DLD1 (cell line): Measurements from ENCODE around the gene ORC2.
"Not testable (repeated sequence)": the region's sequence is repeated elsewhere in the genome, so short reads cannot be mapped to it uniquely, and the experiment has no call there.

ENCODE experiments used
- in situ Hi-C: cut with HindIII; loops from 2 replicates; pipeline ENCODE4 v1.10.0; 2017; ENCODE audit warnings: low sequenced_read_pairs

Gene ORC2

DNA sequence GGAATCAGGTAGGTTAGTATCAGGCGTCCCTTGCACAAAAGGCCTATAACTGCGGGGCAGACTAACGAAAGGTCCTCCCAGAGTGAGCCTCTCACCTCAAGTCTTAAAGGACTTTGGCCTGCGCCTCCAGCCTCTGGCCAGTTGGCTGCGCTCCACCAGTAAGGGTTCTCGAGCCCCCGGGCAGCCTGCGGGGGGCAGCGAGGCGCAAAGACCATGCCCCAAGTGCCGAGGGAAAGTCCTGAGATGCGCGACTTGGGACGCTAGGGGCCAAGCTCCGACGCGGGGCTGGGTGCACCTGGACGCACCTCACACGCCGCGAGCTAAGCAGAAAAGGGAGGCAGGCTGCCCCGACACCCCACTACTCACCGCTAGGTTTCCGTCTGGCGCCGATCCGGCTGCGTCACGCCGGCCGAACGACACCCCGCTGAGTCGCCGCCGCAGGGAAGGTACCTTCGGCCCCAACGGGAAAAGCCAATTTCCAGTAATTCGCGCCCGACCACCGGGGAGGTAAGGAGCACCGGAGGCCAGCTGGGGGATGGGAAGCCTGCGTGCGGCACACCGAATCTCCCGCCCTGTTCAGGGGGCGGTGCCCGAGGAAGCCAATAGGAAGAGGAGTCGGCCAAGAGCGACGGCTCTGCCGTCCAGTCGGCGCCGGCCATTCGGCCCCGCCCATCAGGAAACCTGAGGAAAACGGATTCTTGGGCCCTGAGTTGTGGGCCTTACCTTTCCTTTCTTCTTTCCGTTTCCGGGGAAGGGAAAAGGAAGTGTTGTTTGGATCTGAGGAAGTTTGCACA is at the start of gene ORC2:
ORC2 (minus strand) TSS at position 537 of the 794 bp plus-strand sequence. CDS start 5,537 bp downstream, outside the sequence.
- in situ Hi-C loops, result no loop called here

DNA sequence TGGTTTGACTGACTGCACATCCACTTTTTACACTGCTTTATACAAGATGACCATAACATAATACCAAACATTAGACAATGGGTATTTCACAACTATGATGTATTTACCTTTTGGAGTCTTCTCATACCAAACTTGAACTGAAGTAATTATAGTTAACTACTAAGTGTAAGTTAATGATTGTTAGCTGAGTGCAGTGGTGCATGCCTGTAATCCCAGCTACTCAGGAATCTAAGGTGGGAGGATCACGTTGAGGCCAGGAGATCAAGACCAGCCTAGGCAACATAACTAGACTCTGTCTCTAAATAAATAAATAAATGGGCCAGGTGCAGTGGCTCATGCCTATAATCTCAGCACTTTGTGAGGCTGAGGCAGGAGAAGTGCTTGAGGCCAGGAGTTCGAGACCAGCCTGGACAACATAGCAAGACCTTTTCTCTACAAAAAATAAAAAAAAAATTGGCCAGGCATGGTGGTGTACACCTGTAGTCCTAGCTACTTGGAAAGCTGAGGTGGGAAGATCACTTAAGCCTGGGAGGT is 44.9 kb upstream of the ORC2 start:
- in situ Hi-C loops, result no loop called here

DNA sequence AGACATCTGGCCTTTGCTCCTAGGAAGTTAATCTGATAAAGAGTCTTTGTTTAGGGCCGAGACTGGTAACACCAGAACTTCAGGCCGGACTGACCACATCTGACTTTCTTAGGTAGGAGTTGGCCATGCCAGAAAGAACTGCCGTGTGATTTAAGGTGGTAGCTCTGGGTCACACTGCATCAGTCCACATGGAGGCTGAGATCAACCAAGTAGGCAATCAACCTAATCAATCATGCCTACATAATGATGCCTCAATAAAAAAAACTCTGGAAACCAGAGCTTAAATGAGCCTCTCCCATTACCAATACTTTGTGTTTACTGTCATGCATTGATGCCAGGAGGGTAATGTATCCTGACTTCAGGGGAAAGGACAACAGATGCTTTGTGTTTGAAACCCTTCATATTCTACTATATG is 44.1 kb upstream of the ORC2 start:
- in situ Hi-C loops, result no loop called here

DNA sequence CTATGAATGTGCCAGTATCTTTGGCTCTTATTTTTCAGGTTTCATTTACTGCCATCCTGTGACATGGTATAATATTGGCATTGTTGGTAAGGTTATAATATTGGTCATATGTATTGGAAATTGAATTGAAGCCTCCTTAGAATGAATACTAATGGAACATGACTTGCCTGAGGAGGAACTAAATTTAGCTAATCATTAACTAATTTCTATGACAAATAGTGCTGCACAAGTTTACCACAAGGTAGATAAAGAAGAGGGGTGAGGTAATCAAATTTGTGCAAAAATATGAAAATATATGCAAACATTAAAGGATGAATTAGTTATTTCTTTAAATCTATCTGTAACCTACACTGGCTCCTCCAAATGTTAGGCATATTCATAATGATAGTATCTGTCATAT is 43.2 kb upstream of the ORC2 start:
- in situ Hi-C loops, result no loop called here

DNA sequence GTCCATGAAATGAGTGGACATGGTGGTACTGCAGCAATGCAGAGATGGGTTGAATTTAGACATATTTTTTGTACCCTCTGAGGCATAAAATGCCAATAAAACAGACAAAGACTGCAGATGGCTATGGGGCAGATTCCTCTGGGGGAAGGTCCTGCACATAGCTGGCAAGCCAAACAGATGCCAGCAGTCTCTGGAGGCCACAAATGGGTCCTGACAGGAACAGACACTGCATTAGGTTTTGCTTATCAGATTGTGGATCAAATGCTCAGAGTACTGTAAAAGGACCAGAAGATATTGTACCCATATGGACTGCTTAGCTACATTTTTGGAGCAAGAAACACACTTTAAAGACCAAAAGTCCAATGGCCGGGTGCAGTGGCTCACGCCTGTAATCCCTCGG is 40.9 kb upstream of the ORC2 start:
- in situ Hi-C loops, result no loop called here

DNA sequence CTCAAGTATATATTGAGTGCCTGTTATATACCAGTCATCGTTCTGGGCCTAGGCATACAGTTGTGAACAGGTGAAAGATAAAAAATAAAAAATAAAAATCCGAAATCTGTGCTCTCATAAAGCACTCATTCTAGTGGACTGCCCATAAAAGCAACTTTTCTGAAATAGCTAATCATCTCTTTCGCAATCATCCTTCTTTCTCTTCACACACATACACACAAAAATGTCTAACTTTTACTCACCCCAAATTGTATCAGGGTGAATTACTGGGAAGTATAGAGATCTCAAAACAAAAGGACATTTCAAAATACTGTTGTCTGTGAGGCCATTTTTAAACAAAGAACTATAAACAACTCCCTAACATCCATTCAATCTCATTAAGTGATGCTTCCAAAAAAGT is 29.6 kb upstream of the ORC2 start:
- in situ Hi-C loops, result no loop called here

DNA sequence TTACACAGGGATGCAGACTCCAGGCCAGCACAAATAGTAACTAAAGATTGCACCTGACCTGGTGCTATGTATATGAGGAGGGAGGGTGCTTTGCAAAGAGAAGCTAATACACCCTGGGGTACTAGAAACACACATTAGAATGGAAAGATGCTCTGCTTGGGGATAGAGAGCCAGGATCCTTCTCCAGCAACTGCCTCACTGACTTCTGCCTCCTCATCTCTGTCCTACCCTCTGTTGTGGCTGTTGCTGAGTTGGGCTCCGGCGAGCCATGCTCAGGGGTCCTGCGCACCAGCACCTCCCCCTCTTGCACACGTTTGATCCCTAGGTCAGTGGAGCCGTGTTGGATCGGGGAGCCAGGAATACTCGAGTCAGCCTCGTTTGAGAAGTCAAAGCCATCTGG is 23.7 kb upstream of the ORC2 start:
- in situ Hi-C loops, result no loop called here

DNA sequence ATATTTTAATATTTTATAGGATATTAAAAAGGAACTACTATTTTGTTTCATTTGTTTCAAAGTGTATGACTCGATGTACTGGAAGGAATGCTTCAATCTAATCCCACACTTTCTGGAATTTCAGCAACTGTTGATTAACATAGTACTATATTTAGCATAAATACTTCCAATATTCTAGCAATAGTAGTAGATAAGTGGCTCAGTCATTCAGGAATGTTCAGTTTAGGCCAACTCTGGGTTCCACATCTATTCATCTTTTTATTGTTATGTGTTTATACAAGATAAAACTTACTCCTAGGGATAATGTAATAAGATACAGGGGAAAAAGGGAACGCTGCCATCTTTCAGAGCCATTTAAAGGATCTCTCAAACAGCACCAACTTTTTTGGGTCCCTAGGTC is 22.3 kb upstream of the ORC2 start:
- in situ Hi-C loops, result no loop called here

DNA sequence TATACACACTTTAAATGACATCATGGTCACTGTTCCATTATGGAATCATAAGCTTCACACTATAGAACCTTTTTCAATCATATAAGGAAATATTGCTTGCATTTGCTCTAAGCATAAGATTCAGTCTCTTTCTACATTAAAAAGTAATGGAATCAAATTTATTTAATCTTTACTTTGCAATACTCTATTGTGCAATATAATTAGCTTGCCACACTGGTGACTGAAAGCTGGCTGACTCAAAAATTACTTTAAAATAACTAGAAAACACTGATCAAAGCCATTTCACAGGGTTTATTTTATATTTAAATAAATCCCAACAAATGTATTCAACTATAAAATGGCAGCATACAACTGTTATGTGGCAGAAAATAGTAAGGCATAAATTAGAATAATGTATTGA is 13.2 kb upstream of the ORC2 start:
- in situ Hi-C loops, result no loop called here

DNA sequence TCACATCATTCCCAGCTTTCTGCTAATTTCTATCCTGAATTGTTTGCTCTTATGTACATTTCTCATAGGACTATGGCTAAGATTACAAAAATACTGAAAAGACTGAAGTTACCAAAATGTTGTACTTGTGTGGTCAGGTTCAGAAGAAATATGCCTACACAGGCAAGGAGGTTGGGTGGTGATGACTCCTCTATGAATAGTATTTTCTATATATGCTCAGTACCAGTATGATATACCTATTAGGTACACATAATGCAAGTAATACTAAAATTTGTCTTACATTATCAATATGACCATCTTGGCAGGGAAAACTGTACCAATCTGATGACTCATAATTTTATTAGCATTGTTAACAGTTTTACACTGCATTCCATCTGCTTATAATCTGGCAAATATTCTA is 12.2 kb upstream of the ORC2 start:
- in situ Hi-C loops, result no loop called here

DNA sequence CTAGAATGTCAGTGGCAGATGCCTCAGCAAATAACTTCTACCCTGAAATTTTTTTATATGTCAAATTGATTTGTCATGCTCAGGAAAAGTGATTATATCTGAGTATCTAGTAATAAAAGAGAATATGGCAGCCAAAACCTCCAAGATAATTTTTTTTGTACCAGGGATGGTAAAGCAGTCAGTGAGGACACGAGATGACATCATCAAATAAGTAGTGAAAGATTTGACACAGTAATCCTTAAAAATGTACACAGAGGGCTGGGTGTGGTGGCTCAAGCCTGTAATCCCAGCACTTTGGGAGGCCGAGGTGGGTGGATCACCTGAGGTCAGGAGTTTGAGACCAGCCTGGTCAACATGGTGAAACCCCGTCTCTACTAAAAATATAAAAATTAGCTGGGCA is 6.6 kb upstream of the ORC2 start:
- in situ Hi-C loops, result not testable (repeated sequence)

DNA sequence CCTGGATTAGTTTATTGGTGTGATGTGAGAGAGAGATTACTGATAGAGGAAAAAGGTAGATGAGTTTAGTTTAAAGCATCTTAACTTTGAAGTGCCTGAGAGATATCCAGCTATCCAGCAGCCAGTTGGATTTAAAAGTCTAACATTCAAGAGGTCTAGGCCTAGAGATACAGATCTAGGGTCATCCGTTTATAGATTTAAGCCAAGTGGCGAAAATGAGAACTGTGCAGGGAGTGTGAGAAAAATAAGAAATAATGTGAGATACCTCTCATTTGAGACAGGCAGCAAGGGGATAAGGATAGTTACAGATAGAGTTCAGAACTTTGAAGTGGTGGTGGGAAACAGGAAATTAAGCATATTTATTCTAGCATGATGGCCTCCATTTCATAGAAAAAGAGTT is 5.3 kb upstream of the ORC2 start:
- in situ Hi-C loops, result no loop called here

DNA sequence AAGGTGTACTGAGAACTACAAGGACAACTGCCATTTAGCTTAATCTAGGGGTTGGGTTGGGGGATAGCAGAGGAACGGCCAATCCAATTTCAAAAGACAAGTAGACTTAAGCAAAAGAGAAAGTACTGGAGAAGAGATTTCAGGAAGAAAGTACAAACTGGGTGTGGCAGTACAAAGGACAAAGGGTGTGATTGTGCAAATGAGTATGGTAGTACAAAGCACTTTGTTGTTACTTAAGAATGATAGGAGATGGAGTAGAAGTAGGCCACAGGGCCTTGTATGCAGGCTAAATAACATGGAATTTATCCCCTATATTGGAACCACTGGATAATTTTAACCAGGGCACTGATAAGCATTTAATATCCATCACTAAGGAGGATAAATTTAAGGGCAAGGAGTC is 4.7 kb upstream of the ORC2 start:
- in situ Hi-C loops, result no loop called here

DNA sequence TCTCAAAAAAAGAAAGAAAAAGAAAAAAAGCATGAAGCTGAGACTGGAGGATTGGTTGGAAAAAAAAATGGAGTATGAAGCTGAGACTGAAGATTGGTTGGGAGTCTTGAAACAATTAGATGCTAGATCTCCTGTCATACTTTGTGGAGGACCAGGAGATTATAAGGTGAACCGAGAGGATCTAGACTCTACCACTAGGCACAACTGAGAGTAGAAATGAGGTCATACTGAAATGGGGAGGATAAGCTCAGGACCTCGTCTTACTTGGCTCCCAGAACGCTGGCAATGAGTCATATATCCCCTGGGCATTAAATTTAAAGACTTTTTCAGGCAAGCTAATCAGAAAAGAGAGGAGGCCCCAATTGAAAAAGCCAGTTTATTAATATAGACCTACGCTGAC is 3.3 kb upstream of the ORC2 start:
- in situ Hi-C loops, result no loop called here

DNA sequence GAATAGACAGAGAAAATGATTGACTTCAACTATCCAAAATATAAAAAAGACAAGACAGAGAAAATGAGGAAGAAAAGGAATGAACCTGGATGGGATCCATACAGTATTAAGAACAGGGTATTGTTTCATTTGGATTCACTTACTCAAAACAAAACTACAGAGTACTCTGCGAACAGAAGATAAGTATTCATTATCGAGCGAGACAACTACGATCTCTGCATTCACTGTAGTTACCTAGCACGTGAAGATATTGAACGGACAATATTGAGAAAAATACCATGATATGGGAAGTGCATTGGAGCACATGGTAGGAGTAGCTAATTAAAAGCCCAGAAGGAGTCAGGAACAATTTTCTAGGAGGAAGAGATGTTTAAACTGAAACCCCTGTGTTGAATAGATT is 1.0 kb upstream of the ORC2 start:
- in situ Hi-C loops, result no loop called here

DNA sequence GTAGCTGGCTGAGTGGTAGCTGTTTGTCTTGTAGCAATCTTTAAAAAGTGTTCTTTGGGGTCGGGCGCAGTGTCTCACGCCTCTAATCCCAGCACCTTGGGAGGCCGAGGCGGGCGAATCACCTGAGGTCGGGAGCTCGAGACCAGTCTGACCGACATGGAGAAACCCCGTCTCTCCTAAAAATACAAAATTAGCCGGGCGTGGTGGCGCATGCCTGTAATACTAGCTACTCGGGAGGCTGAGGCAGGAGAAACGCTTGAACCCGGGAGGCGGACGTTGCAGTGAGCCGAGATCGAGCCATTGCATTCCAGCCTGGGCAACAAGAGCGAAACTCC is 425 bp upstream of the ORC2 start:
- in situ Hi-C loops, result not testable (repeated sequence)

DNA sequence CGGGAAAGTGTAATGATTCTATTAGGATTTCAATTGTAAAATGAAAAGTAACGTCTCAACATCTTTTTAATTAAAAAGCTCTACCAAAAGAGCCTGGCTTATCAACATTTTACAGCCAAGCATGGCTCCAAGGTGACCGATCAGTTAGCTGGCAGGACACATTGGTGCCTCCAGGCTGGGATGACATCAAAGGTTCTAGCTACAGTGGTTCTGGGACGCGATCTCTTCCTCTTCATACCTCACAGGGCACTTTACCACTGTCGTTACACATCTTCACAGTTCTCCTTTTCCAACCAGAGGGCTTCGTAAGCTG is 693 bp downstream of the ORC2 start:
- in situ Hi-C loops, result no loop called here

DNA sequence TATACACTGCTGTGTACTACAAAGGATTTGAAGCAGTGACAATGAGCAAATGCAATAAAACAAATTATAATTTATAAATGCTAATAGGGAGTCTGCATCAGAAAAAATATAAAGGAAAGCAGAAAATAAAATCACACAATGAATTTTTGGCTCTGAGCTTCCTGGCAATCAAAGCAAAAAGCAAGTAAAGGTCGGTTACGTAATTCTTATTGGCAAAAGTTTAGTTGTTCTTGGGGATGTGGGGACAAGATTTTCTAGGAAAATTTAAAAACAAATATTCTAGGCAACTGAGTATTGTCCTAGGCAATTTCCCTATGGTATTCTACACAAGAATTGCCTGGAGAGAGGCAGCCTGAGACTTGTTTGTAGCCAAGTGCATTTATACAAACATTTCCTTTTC is 1.8 kb downstream of the ORC2 start:
- in situ Hi-C loops, result no loop called here

DNA sequence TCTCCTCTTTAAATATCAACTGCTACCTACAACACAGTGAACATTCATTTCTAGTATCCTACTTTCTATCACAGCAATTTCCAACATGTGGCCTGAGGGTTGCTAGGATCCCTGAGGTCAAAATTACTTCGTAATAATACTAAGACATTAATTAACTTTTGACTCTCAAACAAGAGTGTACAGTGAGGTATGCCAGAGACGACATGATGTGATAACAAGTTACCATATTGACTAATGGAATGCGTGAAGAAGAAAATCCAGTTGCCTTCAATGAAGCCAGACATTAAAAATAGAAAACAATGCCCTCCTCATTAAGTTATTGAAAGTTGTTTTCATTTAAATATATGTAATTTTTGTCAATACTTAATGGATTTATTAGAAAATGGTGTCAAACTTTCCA is 13.1 kb downstream of the ORC2 start:
- in situ Hi-C loops, result no loop called here

DNA sequence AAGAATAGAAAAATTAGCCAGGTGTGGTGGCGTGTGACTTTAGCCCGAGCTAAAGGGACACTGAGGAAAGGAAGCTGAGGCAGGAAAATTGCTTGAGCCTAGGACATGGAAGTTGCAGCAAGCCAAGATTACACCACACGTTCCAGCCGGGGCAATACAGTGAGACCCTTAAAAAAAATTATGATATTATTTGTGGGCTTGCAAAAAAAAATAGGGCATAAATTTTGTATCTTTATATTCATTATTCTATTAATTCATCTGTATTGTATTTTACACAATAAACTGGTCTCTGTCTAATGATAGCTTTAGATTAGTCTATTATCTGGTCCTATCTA is 18.1 kb downstream of the ORC2 start:
- in situ Hi-C loops, result no loop called here

DNA sequence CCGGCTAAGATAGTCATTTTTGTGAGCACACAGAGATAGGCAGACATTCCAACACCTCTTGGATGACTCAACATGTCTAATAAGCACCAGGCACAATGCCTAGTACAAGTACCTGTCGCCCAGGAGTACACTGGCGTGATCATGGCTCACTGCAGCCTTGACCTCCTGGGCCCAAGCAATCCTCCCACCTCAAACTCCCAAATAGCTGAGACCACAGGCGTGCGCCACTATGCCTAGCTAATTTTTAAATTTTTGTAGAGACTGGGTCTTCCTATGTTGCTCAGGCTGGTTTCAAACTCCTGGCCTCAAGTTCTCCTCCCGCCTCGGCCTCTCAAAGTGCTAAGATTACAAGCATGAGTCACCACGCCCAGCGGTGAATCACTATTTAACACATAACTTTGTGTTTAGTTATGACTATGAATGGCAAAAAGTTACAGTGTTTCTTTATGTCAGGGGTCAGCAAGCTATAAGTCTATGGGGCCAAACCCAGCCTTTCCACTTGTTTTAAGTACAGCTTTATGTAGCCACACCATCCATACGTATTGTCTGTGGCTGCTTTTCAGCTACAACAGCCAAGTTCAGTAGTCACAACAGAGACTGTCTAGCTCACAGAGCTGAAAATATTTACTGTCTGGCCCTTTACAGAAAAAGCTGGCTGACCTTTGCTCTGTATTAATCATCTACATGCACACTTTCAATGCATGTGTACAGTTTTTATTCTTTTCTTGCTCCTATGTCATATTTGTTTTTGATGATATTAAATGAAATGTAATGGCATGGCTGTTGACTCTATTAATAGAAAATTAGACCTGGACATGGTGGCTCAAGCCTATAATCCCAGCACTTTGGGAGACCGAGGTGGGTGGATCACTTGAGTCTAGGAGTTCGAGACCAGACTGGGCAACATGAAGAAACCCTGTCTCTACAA is 18.7 kb downstream of the ORC2 start:
- in situ Hi-C loops, result no loop called here

DNA sequence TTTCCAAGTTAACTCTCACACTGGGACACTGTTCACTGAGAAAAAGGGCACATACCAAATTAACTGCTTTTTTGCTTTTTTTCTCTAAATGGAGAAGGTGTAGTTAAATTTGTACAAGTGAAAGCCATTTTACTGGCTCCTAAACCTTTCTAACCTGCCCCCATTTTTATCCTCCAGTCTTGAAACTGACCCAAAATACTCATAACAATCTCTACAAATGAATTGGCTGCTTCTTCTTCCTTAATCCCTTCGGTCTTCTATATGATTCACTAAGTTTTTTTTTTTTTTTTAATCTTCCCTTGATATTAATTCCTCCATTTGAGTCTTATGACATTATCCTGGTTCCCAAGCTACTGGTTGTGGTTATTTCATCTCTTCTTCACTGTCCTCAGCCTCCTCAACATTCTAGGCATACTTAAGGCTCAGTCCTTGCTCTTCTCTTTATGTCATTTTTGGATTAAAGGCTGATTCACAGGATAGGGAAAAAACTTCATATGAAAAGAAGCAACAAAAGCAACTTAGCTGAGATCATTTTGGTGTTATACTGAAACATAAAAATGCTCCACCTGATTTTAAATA is 19.8 kb downstream of the ORC2 start:
- in situ Hi-C loops, result no loop called here
